Spleen (tissue), 7 donors: ENCODE measurements around the gene PSENEN.

Experiments used
- POLR2A ChIP-seq, 3 donors: fragments of 450-650 bp; IDR thresholded peaks; one replicate each; pipeline ENCODE4 v1.5.1; 2017; ENCODE audit warnings: antibody characterized with exemption in 3 of 3, mild to moderate bottlenecking in 1 of 3
- POLR2AphosphoS5 ChIP-seq, 3 donors: sonication (generic); formaldehyde crosslinking; IDR thresholded peaks; one replicate each; pipeline ENCODE4 v1.5.1; 2017; ENCODE audit warnings: antibody characterized with exemption in 3 of 3
- TF ChIP-seq, protein P1 (sequence below), 11 experiments: fragments of 200-600 bp in 7 of 11; fragments of 450-650 bp in 4 of 11; sonication (generic) in 4 of 11; IDR thresholded peaks in 8 of 11; conservative IDR thresholded peaks in 3 of 11; 1 replicate in 7 of 11; 2 replicates in 4 of 11; pipeline versions ENCODE4 v1.4.0 to v1.8.0; 2016 to 2021; ENCODE audit warnings: antibody characterized with exemption in 11 of 11, inconsistent platforms in 4 of 11, mild to moderate bottlenecking in 1 of 11
- donor health status: DM: no; HTN: no; CAD: no; lungs with moderate emphysema.
- donor health status: DM: no; HTN: no; CAD: no.
- donor health status: DM: no; HTN: no; CAD: no.

DNA sequence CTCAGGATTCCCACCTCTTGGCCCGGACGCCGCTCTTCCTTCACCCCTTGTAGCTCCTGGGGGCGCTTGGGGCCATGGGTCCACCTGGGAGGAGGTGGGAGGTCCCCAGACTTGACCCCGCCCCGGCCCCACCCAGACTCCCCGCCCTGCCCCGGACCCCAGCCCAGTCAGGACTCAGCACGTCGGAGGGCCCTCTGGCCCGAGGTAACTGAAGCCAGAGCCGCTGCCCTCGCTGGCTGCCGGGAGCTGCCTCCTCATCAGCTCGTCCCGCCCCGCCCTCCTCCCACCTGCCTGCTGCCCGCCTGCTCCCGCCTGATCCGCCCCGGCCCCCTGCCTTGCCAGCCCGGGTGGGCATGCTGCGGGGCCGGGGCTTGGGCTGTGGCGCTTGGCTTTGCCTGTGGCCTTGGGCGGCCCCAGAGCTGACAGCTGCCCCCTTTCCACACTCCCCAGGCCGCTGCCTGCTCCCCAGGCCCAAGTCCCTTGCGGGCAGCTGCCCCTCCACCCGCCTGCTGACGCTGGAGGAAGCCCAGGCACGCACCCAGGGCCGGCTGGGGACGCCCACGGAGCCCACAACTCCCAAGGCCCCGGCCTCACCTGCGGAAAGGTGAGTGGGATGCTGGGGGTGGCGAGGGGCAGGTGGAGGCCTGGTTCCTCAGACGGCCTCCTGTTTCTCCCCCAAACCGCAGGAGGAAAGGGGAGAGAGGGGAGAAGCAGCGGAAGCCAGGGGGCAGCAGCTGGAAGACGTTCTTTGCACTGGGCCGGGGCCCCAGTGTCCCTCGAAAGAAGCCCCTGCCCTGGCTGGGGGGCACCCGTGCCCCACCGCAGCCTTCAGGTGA is 39.3 kb downstream of the PSENEN start:
- TF ChIP-seq, protein P1, sequence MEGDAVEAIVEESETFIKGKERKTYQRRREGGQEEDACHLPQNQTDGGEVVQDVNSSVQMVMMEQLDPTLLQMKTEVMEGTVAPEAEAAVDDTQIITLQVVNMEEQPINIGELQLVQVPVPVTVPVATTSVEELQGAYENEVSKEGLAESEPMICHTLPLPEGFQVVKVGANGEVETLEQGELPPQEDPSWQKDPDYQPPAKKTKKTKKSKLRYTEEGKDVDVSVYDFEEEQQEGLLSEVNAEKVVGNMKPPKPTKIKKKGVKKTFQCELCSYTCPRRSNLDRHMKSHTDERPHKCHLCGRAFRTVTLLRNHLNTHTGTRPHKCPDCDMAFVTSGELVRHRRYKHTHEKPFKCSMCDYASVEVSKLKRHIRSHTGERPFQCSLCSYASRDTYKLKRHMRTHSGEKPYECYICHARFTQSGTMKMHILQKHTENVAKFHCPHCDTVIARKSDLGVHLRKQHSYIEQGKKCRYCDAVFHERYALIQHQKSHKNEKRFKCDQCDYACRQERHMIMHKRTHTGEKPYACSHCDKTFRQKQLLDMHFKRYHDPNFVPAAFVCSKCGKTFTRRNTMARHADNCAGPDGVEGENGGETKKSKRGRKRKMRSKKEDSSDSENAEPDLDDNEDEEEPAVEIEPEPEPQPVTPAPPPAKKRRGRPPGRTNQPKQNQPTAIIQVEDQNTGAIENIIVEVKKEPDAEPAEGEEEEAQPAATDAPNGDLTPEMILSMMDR (IDR thresholded peaks at IDR 0.05 in 8 of 11, conservative IDR thresholded peaks at IDR 0.05 in 3 of 11), result no peak
- TF ChIP-seq POLR2AphosphoS5 (IDR thresholded peaks at IDR 0.05) (no peak), POLR2A (IDR thresholded peaks at IDR 0.05) (no peak)
